Aorta (tissue), 5 donors: Measurements from ENCODE around the gene USP3. TPM values are rescaled to one million over a fixed set of nuclear protein-coding genes. Genes with fewer than 3 reads are reported as not detected.
A peak's percentile ranks its signal among the peaks of the same experiment; 100 is the strongest.

ENCODE experiments used
- ATAC-seq: fragments of 200-7000 bp; cut with Tn5 transposase; one replicate; pipeline ENCODE4 v1.9.1; 2022; ENCODE audit warnings: moderate library complexity; ENCODE audit not compliant: low FRiP score
- DNase-seq, 2 donors: peaks; one replicate each; pipeline ENCODE4 v3.0.0-alpha.2; 2020
- H3K27ac ChIP-seq, 2 donors: one replicate each; pipeline ENCODE4 v1.5.1; 2013; ENCODE audit warnings: low read length in 2 of 2, mild to moderate bottlenecking in 2 of 2, moderate library complexity in 2 of 2, control low read depth in 1 of 2, inconsistent platforms in 1 of 2, low read depth in 1 of 2
- H3K27me3 ChIP-seq, 2 donors: one replicate each; pipeline ENCODE4 v1.6.1; 2013; ENCODE audit warnings: control low read depth in 1 of 2, low read length in 1 of 2, mild to moderate bottlenecking in 1 of 2, moderate library complexity in 1 of 2; ENCODE audit not compliant: insufficient read depth in 2 of 2, control insufficient read depth in 1 of 2
- H3K36me3 ChIP-seq, 2 donors: one replicate each; pipeline ENCODE4 v1.6.1; 2013; ENCODE audit warnings: control low read depth in 1 of 2, low read length in 1 of 2, mild to moderate bottlenecking in 1 of 2; ENCODE audit not compliant: insufficient read depth in 2 of 2, control insufficient read depth in 1 of 2
- H3K4me1 ChIP-seq, 2 donors: one replicate each; pipeline ENCODE4 v1.6.1; 2013; ENCODE audit warnings: low read length in 2 of 2, control low read depth in 1 of 2, mild to moderate bottlenecking in 1 of 2, moderate library complexity in 1 of 2; ENCODE audit not compliant: insufficient read depth in 2 of 2, control insufficient read depth in 1 of 2
- H3K4me3 ChIP-seq, 2 donors: one replicate each; pipeline ENCODE4 v1.5.1; 2013; ENCODE audit warnings: low read length in 2 of 2, control low read depth in 1 of 2, mild to moderate bottlenecking in 1 of 2
- H3K9me3 ChIP-seq: one replicate; pipeline ENCODE4 v1.6.1; 2013; ENCODE audit warnings: mild to moderate bottlenecking, low read length; ENCODE audit not compliant: control insufficient read depth
- WGBS, 2 donors: extraction: QIAGEN DNeasy Blood & Tissue Kit; methylation state at CpG; one replicate each; pipeline ENCODE4 v1.1.7; 2013; 5-methylcytosine and 5-hydroxymethylcytosine counted together
- intact Hi-C, 2 donors: fragments of 100-400 bp; cut with DNase I; formaldehyde crosslinking; loops; one replicate each; pipeline versions ENCODE4 v1.14.2 to v1.15.0; 2022
- polyA plus RNA-seq, 2 donors: library from polyadenylated mRNA; stranded (reverse); fragments of 200-250 nt; gene quantifications; one replicate each; pipeline ENCODE4 v1.2.3, GENCODE V29; 2013
- total RNA-seq, 2 donors: library from RNA; stranded (reverse); fragmentation: NEBNext Ultra II Directional; extraction: Animal tissue kit (Norgen Biotek cat#: 25700); gene quantifications; one replicate each; pipeline ENCODE4 v1.2.1, GENCODE V29; 2021
- donor health status: healthy with polysubstance abuse.
- donor health status: Bipolar disorder and iron deficiency.
- donor health status: DM: no; HTN: no; CAD: no.
- donor health status: DM: no; HTN: no; CAD: no.
- donor health status: DM: yes; HTN: yes; CAD: no.

USP3 gene
- total and polyA plus RNA-seq, 4 donors = 16.3 to 60.0 (median 37.9) TPM

GRCh38 chr15:63491116-63491827, 13.1 kb upstream of the USP3 start:
- intact Hi-C loops = no loop called here
- DNase-seq = no peak

GRCh38 chr15:63491979-63492378, 12.4 kb upstream of the USP3 start:
- DNase-seq = no peak
- H3K27ac ChIP-seq = no peak overlapping the region
- WGBS, 2 donors = 51 to 56% methylated on average over 6 of the region's 6 CpGs

More at GRCh38 chr15:63491116-63491827, 13.1 kb upstream of the USP3 start:
- 85 to 87% methylated on average over 5 of the region's 5 CpGs for WGBS, 2 donors
- Histone ChIP-seq H3K4me1 (no peaks in the 10 kb centered on the region), H3K27me3 (no peaks in the 10 kb centered on the region), H3K27ac (no peak overlapping the region), H3K4me3 (no peak overlapping the region), H3K36me3 (no peaks in the 10 kb centered on the region), H3K9me3 (no peaks in the 10 kb centered on the region)
- peak; percentile 42 for ATAC-seq

GRCh38 chr15:63492541-63493077, 11.8 kb upstream of the USP3 start:
- Histone ChIP-seq H3K4me3 (no peak overlapping the region), H3K9me3 (no peaks in the 10 kb centered on the region), H3K27me3 (no peaks in the 10 kb centered on the region), H3K36me3 (no peaks in the 10 kb centered on the region), H3K4me1 (no peaks in the 10 kb centered on the region), H3K27ac (no peak overlapping the region)
- intact Hi-C loops = no loop called here
- DNase-seq (no peak), ATAC-seq (no peak)
- 90 to 92% methylated on average over 8 of the region's 8 CpGs for WGBS, 2 donors

More at GRCh38 chr15:63491979-63492378, 12.4 kb upstream of the USP3 start:
- no peak for ATAC-seq
- Histone ChIP-seq H3K36me3 (no peaks in the 10 kb centered on the region), H3K9me3 (no peaks in the 10 kb centered on the region), H3K4me3 (no peak overlapping the region), H3K27me3 (no peaks in the 10 kb centered on the region), H3K4me1 (no peaks in the 10 kb centered on the region)
- intact Hi-C loops = no loop called here

- no peaks in the 10 kb centered on the region for H3K36me3 ChIP-seq
- H3K27me3 ChIP-seq = no peaks in the 10 kb centered on the region
- ATAC-seq (no peak), DNase-seq (no peak)
- 90 to 97% methylated on average over 2 of the region's 2 CpGs for WGBS, 2 donors
- no peak overlapping the region for H3K27ac ChIP-seq
- no peaks in the 10 kb centered on the region for H3K9me3 ChIP-seq
- H3K4me3 ChIP-seq = no peak overlapping the region
- no peaks in the 10 kb centered on the region for H3K4me1 ChIP-seq
- intact Hi-C loops = no loop called here
These were observed 11.0 kb upstream of the USP3 start for GRCh38 chr15:63493436-63493835.

- H3K36me3 ChIP-seq = no peaks in the 10 kb centered on the region
- intact Hi-C loops = no loop called here
- 95% methylated on average over 4 of the region's 4 CpGs for WGBS, 2 donors
- DNase-seq (no peak), ATAC-seq (no peak)
- H3K9me3 ChIP-seq = no peaks in the 10 kb centered on the region
- H3K27me3 ChIP-seq = no peaks in the 10 kb centered on the region
- no peak overlapping the region for H3K27ac ChIP-seq
- H3K4me3 ChIP-seq = no peak overlapping the region
- H3K4me1 ChIP-seq = no peaks in the 10 kb centered on the region
These were observed 10.0 kb upstream of the USP3 start for GRCh38 chr15:63494408-63494807.

- no peak for ATAC-seq
- Histone ChIP-seq H3K27me3 (no peaks in the 10 kb centered on the region), H3K9me3 (no peaks in the 10 kb centered on the region), H3K4me1 (no peaks in the 10 kb centered on the region), H3K36me3 (no peaks in the 10 kb centered on the region), H3K27ac (no peak overlapping the region), H3K4me3 (no peak overlapping the region)
- intact Hi-C loops = no loop called here
- 90 to 100% methylated on average over 1 of the region's 1 CpG for WGBS, 2 donors
- DNase-seq = no peak
These were observed 9.1 kb upstream of the USP3 start for GRCh38 chr15:63495343-63495742.

GRCh38 chr15:63495780-63496488, 8.5 kb upstream of the USP3 start:
- ATAC-seq (no peak), DNase-seq (no peak)
- no peaks in the 10 kb centered on the region for H3K36me3 ChIP-seq
- WGBS, 2 donors = 76 to 77% methylated on average over 5 of the region's 5 CpGs
- peaks cover 0 to 2% of the 10 kb centered on the region in 2 donors for H3K4me1 ChIP-seq
- intact Hi-C loops = no loop called here
- H3K9me3 ChIP-seq = no peaks in the 10 kb centered on the region
- no peaks in the 10 kb centered on the region for H3K27me3 ChIP-seq
- H3K27ac ChIP-seq = no peak overlapping the region
- H3K4me3 ChIP-seq = no peak overlapping the region

- H3K4me1 ChIP-seq = peaks cover 1 to 4% of the 10 kb centered on the region in 2 donors
- DNase-seq = peak in 1 of 2 donors; percentile 69
- no peak overlapping the region for H3K27ac ChIP-seq
- 70% methylated on average over 8 of the region's 8 CpGs for WGBS, 2 donors
- intact Hi-C loops = no loop called here
- no peaks in the 10 kb centered on the region for H3K36me3 ChIP-seq
- no peaks in the 10 kb centered on the region for H3K9me3 ChIP-seq
- H3K27me3 ChIP-seq = no peaks in the 10 kb centered on the region
- H3K4me3 ChIP-seq = no peak overlapping the region
- ATAC-seq = no peak
These were observed 6.5 kb upstream of the USP3 start for GRCh38 chr15:63497642-63498467.
